SKM-1 treated with dmso at 0.1 percent for 144 hours (cell line): Measurements from ENCODE around the gene KSR1.
"Not testable (repeated sequence)": the region's sequence is repeated elsewhere in the genome, so short reads cannot be mapped to it uniquely, and the experiment has no call there.

Experiments used
- DNase-seq: peaks from one replicate; lab custom pipeline; 2025; ENCODE audit not compliant: unreplicated experiment; lab: John Stamatoyannopoulos, UW

Gene KSR1

DNA sequence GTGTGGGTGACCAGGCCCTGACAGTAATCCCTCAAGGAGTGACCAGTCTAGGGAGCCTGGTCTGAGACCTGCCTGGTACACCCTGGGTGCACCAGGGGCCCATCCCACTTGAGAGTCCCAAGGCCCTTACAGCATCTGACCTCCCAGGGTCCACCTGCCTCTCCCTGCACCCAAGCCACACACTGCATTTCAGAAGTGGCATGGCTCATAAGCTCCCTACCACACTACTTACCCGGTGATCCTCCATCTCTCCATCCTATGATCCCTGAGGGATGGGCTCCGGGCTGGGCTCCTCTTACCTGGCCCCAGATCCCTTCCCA lies 215.3 kb downstream of the KSR1 start:
- DNase-seq = no peak

DNA sequence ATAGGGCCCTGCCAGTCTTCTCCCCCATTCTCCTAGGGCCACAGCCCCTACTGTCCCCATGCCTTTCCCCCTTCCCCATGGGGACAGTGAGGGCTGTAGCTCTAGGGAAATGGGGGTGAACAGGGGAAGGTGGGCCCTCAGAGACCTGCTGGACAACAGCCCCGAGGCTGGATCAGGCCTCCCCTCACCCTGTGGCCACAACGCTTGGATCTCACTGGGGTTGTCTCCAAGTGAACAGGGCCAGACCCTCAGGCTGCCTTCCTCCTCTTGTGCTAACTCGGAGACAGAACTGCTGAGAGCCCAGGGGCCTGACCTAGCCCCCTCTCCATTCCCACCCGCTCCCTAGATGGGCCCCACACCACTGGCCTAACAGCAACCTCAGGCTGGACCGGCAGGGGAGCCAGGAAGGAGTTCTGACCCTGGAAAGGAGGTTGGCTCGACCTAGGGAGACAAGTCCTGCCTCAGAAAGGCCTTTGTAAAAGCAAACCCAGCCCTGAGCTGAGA lies 215.8 kb downstream of the KSR1 start:
- DNase-seq = not testable (repeated sequence)

DNA sequence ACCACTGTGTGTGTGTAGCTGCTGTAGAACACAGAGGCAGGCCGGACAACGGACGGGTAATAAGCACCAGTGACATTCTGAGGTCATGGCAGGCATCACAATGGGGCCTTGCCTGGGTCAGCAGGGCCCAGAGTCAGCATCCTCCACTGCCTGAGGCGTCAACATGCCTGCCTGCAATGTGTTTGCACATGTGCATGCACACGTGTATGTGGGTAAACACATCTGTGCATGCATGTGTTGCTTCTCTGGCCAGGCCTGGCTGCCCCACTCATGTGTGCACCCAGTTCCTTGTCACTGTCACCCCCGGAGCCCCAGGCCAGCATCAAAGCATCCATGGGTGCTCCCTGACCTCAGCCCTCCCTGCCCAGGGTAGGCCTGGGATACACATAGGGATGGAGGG lies 218.1 kb downstream of the KSR1 start:
- DNase-seq = no peak
